Kidney capillary endothelial cell (primary cell): ENCODE results near the gene EPB41L4B.
A peak's percentile ranks its signal among the peaks of the same experiment; 100 is the strongest.
"Not testable (repeated sequence)": the region's sequence is repeated elsewhere in the genome, so short reads cannot be mapped to it uniquely, and the experiment has no call there.

ENCODE experiments used
- DNase-seq: peaks from one replicate; pipeline ENCODE4 v3.0.0-alpha.2; 2018; ENCODE audit warnings: low spot score

Gene EPB41L4B

GRCh38 chr9:109163194-109163593, 157.7 kb downstream of the EPB41L4B start:
- no peak for DNase-seq

- no peak for DNase-seq
These were observed 158.2 kb downstream of the EPB41L4B start for GRCh38 chr9:109162677-109163076.

GRCh38 chr9:109161471-109161870, 159.4 kb downstream of the EPB41L4B start:
- no peak for DNase-seq

- DNase-seq = no peak
These were observed 161.3 kb downstream of the EPB41L4B start for GRCh38 chr9:109159583-109159982.

GRCh38 chr9:109158651-109159050, 162.2 kb downstream of the EPB41L4B start:
- no peak for DNase-seq

- no peak for DNase-seq
These were observed 164.2 kb downstream of the EPB41L4B start for GRCh38 chr9:109156708-109157107.

GRCh38 chr9:109150925-109151545, 169.8 kb downstream of the EPB41L4B start:
- no peak for DNase-seq

GRCh38 chr9:109149722-109150121, 171.1 kb downstream of the EPB41L4B start:
- no peak for DNase-seq

GRCh38 chr9:109149089-109149488, 171.8 kb downstream of the EPB41L4B start:
- no peak for DNase-seq

- no peak for DNase-seq
These were observed 175.8 kb downstream of the EPB41L4B start for GRCh38 chr9:109145051-109145450.

GRCh38 chr9:109143881-109144562, 176.8 kb downstream of the EPB41L4B start:
- peak; percentile 29 for DNase-seq

GRCh38 chr9:109141375-109141774, 179.5 kb downstream of the EPB41L4B start:
- DNase-seq = no peak

GRCh38 chr9:109139851-109140250, 181.0 kb downstream of the EPB41L4B start:
- DNase-seq = no peak

GRCh38 chr9:109138421-109138820, 182.4 kb downstream of the EPB41L4B start:
- DNase-seq = no peak

GRCh38 chr9:109134167-109134578, 186.7 kb downstream of the EPB41L4B start:
- no peak for DNase-seq

GRCh38 chr9:109133533-109133932, 187.3 kb downstream of the EPB41L4B start:
- DNase-seq = no peak

- DNase-seq = no peak
These were observed 188.3 kb downstream of the EPB41L4B start for GRCh38 chr9:109132567-109133021.

- no peak for DNase-seq
These were observed 191.2 kb downstream of the EPB41L4B start for GRCh38 chr9:109129470-109130197.

GRCh38 chr9:109126671-109127070, 194.2 kb downstream of the EPB41L4B start:
- DNase-seq = not testable (repeated sequence)

- DNase-seq = no peak
These were observed 196.7 kb downstream of the EPB41L4B start for GRCh38 chr9:109124121-109124520.

GRCh38 chr9:109122726-109123621, 197.9 kb downstream of the EPB41L4B start:
- DNase-seq = no peak
